ENCODE measurements around the gene RSPH1. TPM values are rescaled to one million over a fixed set of nuclear protein-coding genes. Genes with fewer than 3 reads are reported as not detected.

The RSPH1 gene
- total and polyA plus RNA-seq, 2 experiments from 2014 or later: 0.06 to 0.43 TPM

DNA sequence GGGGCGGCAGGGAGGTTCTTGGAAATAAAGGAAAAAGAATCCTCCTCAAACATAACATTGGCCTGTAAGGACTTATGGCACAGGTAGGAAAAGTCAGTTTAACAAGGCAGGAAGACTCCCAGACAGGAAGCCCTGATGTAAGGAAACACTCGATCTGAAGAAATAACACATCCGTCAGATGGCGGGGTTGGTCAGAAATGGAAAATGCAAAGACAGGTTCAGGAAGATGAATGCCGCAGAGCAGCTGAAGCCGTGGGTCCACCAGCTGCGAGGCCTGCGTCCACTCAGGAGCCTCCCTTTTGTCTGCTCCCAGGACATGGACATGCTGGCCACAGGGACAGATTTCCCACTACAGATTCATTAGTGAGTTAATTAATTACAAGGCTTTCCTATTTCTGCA, 3.8 kb downstream of the RSPH1 start:
- H3K27me3 ChIP-seq: peaks cover 8% of the 10 kb centered on the region
- H3K9me3 ChIP-seq (ENCODE audit: low read depth): no peaks in the 10 kb centered on the region
- no peak for DNase-seq (ENCODE audit: low read depth in 1 of 2, low spot score in 1 of 2)
- H3K36me3 ChIP-seq: no peaks in the 10 kb centered on the region
- H3K4me1 ChIP-seq (ENCODE audit: low read depth): peaks cover 3% of the 10 kb centered on the region
- H3K27ac ChIP-seq: no peak overlapping the region
- TF ChIP-seq, protein P1, sequence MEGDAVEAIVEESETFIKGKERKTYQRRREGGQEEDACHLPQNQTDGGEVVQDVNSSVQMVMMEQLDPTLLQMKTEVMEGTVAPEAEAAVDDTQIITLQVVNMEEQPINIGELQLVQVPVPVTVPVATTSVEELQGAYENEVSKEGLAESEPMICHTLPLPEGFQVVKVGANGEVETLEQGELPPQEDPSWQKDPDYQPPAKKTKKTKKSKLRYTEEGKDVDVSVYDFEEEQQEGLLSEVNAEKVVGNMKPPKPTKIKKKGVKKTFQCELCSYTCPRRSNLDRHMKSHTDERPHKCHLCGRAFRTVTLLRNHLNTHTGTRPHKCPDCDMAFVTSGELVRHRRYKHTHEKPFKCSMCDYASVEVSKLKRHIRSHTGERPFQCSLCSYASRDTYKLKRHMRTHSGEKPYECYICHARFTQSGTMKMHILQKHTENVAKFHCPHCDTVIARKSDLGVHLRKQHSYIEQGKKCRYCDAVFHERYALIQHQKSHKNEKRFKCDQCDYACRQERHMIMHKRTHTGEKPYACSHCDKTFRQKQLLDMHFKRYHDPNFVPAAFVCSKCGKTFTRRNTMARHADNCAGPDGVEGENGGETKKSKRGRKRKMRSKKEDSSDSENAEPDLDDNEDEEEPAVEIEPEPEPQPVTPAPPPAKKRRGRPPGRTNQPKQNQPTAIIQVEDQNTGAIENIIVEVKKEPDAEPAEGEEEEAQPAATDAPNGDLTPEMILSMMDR (IDR thresholded peaks at IDR 0.05; ENCODE audit: low read depth, low read length): no peak
- no peak overlapping the region for H3K4me3 ChIP-seq

DNA sequence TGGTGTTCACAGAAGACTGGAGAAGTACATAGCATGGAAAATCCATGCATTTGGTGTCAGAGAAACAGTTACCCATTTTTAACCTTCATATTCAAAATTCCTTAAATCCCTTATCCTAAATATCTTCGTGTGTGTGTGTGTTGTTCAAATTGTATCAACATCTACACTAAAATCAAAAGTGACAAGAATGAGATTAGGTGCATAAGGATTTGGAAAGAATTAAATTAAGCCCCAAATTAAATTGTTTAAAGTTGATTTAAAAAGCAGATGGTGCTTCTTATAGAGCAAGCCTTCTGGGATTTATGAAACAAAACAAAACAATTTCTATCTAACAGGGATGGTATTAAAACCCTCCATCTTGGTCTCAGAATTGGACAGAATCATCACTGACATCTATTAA, 4.7 kb downstream of the RSPH1 start:
- H3K27me3 ChIP-seq: peaks cover 8% of the 10 kb centered on the region
- TF ChIP-seq, protein P1 (IDR thresholded peaks at IDR 0.05; ENCODE audit: low read depth, low read length): no peak
- no peak for DNase-seq (ENCODE audit: low read depth in 1 of 2, low spot score in 1 of 2)
- H3K4me1 ChIP-seq (ENCODE audit: low read depth): no peaks in the 10 kb centered on the region
- H3K36me3 ChIP-seq: no peaks in the 10 kb centered on the region
- no peak overlapping the region for H3K27ac ChIP-seq
- no peaks in the 10 kb centered on the region for H3K9me3 ChIP-seq (ENCODE audit: low read depth)
- H3K4me3 ChIP-seq: no peak overlapping the region

DNA sequence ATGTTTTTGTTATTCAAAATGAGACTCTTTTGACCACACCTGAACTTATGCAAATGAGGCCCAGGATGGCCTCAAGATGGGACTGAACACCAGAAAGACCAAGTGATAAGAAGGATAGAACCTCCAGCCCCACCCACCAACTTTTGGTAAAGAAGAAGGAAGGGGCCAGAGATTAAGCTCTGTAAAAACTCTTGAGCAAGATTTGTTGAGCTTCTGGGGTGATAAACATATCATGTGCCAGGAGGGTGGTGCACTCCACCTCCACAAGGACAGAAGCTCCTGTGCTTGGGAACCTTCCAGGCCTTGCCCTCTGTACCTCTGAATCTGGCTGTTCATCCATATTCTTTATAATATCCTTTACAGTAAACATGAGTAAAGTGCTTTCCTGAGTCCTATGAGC, 5.3 kb downstream of the RSPH1 start:
- H3K36me3 ChIP-seq: no peaks in the 10 kb centered on the region

DNA sequence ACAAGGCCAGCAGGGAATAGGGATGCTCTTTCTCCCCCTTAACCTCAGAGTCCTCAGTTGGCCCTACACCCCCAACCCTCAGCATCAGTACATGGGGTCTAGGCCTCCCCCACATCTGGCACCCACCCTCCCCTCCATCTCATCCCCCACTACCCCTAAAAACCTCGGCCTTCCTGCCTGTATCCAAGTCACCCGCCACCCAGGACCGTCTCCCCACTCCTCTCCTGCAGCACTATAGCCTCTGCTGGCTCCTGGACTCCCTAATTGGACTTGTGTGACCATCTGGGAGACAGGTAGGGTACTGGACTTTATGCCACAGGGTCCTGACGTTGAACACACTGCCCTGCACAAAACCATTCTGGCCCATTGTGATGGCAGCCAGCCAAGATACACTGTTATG, 6.0 kb downstream of the RSPH1 start:
- H3K27ac ChIP-seq: no peak overlapping the region

More for the DNA sequence above, 5.3 kb downstream of the RSPH1 start:
- H3K27me3 ChIP-seq: peaks cover 8% of the 10 kb centered on the region
- no peaks in the 10 kb centered on the region for H3K9me3 ChIP-seq (ENCODE audit: low read depth)
- H3K4me3 ChIP-seq: no peak overlapping the region
- no peak overlapping the region for H3K27ac ChIP-seq
- no peaks in the 10 kb centered on the region for H3K4me1 ChIP-seq (ENCODE audit: low read depth)
- no peak for DNase-seq (ENCODE audit: low read depth in 1 of 2, low spot score in 1 of 2)
- TF ChIP-seq, protein P1 (IDR thresholded peaks at IDR 0.05; ENCODE audit: low read depth, low read length): no peak

DNA sequence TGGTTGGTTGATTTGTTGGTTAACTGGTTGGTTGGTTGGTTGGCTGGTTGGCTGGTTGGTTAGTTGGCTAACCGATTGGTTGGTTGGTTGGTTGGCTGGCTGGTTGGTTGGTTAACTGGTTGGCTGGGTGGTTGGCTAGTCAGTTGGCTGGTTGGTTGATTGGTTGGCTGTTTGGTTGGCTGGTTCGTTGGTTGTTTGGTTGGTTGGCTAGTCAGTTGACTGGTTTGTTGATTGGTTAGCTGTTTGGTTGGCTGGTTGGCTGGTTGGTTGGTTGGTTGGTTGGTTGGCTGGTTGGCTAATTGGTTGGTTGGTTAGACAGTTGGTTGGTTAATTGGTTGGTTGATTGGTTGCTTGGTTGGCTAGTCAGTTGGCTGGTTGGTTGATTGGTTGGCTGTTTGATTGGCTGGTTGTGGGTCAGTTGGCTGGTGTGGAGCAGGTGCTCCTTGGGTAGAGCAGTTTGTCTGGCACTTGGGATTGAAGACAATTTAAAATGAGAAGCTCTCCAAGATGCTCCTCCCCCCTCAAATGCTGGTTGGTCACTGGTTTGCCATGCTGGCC, 6.9 kb downstream of the RSPH1 start:
- H3K4me3 ChIP-seq: no peak overlapping the region
- no peaks in the 10 kb centered on the region for H3K9me3 ChIP-seq (ENCODE audit: low read depth)
- TF ChIP-seq, protein P1 (IDR thresholded peaks at IDR 0.05; ENCODE audit: low read depth, low read length): no peak
- no peak overlapping the region for H3K27ac ChIP-seq
- H3K36me3 ChIP-seq: no peaks in the 10 kb centered on the region
- H3K27me3 ChIP-seq: no peaks in the 10 kb centered on the region
- H3K4me1 ChIP-seq (ENCODE audit: low read depth): no peaks in the 10 kb centered on the region
- DNase-seq (ENCODE audit: low read depth in 1 of 2, low spot score in 1 of 2): no peak

More for the DNA sequence above, 6.0 kb downstream of the RSPH1 start:
- Histone ChIP-seq H3K4me1 (ENCODE audit: low read depth) (no peaks in the 10 kb centered on the region), H3K9me3 (ENCODE audit: low read depth) (no peaks in the 10 kb centered on the region), H3K4me3 (no peak overlapping the region), H3K27me3 (peaks cover 3% of the 10 kb centered on the region), H3K36me3 (no peaks in the 10 kb centered on the region)
- TF ChIP-seq, protein P1 (IDR thresholded peaks at IDR 0.05; ENCODE audit: low read depth, low read length): no peak
- DNase-seq (ENCODE audit: low read depth in 1 of 2, low spot score in 1 of 2): no peak
